Measurements from ENCODE around the gene VAV2. TPM values are rescaled to one million over a fixed set of nuclear protein-coding genes. Genes with fewer than 3 reads are reported as not detected.
A peak's percentile ranks its signal among the peaks of the same experiment; 100 is the strongest.
"Not testable (repeated sequence)": the region's sequence is repeated elsewhere in the genome, so short reads cannot be mapped to it uniquely, and the experiment has no call there.

The VAV2 gene
- total RNA-seq, 1 donor from 2014 or later: 61.9 TPM

- Mint-ChIP-seq H3K4me1 (peaks cover 21% of the 10 kb centered on the region), H3K27me3 (ENCODE audit: low read depth) (no peaks in the 10 kb centered on the region), H3K36me3 (no peaks in the 10 kb centered on the region), H3K4me3 (no peak overlapping the region), H3K27ac (no peak overlapping the region), H3K9me3 (no peaks in the 10 kb centered on the region)
- no peak for TF ChIP-seq CTCF (IDR thresholded peaks at IDR 0.05; ENCODE audit: unreplicated experiment)
- DNase-seq (ENCODE audit: low spot score in 2 of 2, unreplicated experiment in 2 of 2): no peak
Observed at GRCh38 chr9:133901184-133901835, 90.8 kb downstream of the VAV2 start.

GRCh38 chr9:133897675-133898074, 94.4 kb downstream of the VAV2 start:
- H3K36me3 Mint-ChIP-seq: peaks cover 5% of the 10 kb centered on the region
- no peaks in the 10 kb centered on the region for H3K9me3 Mint-ChIP-seq
- no peak for TF ChIP-seq CTCF (IDR thresholded peaks at IDR 0.05; ENCODE audit: unreplicated experiment)
- H3K4me1 Mint-ChIP-seq: peaks cover 17% of the 10 kb centered on the region
- H3K4me3 Mint-ChIP-seq: no peak overlapping the region
- peak overlapping the region; percentile 76 for H3K27ac Mint-ChIP-seq
- no peaks in the 10 kb centered on the region for H3K27me3 Mint-ChIP-seq (ENCODE audit: low read depth)
- DNase-seq (ENCODE audit: low spot score in 2 of 2, unreplicated experiment in 2 of 2): no peak

- not testable (repeated sequence) for H3K27ac Mint-ChIP-seq; H3K36me3 Mint-ChIP-seq; H3K9me3 Mint-ChIP-seq; DNase-seq (ENCODE audit: low spot score in 2 of 2, unreplicated experiment in 2 of 2); H3K4me3 Mint-ChIP-seq; H3K27me3 Mint-ChIP-seq (ENCODE audit: low read depth)
- H3K4me1 Mint-ChIP-seq: peaks cover 24% of the 10 kb centered on the region
Observed at GRCh38 chr9:133896007-133896406, 96.1 kb downstream of the VAV2 start.

- no peaks in the 10 kb centered on the region for H3K9me3 Mint-ChIP-seq
- no peak for DNase-seq (ENCODE audit: low spot score in 2 of 2, unreplicated experiment in 2 of 2)
- H3K27ac Mint-ChIP-seq: no peak overlapping the region
- peaks cover 26% of the 10 kb centered on the region for H3K4me1 Mint-ChIP-seq
- peaks cover 9% of the 10 kb centered on the region for H3K36me3 Mint-ChIP-seq
- H3K27me3 Mint-ChIP-seq (ENCODE audit: low read depth): no peaks in the 10 kb centered on the region
- no peak for TF ChIP-seq CTCF (IDR thresholded peaks at IDR 0.05; ENCODE audit: unreplicated experiment)
- no peak overlapping the region for H3K4me3 Mint-ChIP-seq
Observed at GRCh38 chr9:133895335-133895734, 96.8 kb downstream of the VAV2 start.

GRCh38 chr9:133894377-133895321, 97.5 kb downstream of the VAV2 start:
- TF ChIP-seq CTCF (IDR thresholded peaks at IDR 0.05; ENCODE audit: unreplicated experiment): no peak
- H3K4me1 Mint-ChIP-seq: peaks cover 29% of the 10 kb centered on the region
- no peak for DNase-seq (ENCODE audit: low spot score in 2 of 2, unreplicated experiment in 2 of 2)
- H3K4me3 Mint-ChIP-seq: no peak overlapping the region
- no peaks in the 10 kb centered on the region for H3K9me3 Mint-ChIP-seq
- peak overlapping the region; percentile 78 for H3K27ac Mint-ChIP-seq
- H3K36me3 Mint-ChIP-seq: peaks cover 9% of the 10 kb centered on the region
- no peaks in the 10 kb centered on the region for H3K27me3 Mint-ChIP-seq (ENCODE audit: low read depth)

Data from mesothelial cell of epicardium (in vitro differentiated cells).